Cerebellar nuclear complex (tissue), 1 donor: ENCODE results near the gene PDS5A.
A peak's percentile ranks its signal among the peaks of the same experiment; 100 is the strongest.
"Not testable (repeated sequence)": the region's sequence is repeated elsewhere in the genome, so short reads cannot be mapped to it uniquely, and the experiment has no call there.

Experiments
- DNase-seq, 2 experiments: peaks; one replicate each; lab custom pipeline; 2025; lab: John Stamatoyannopoulos, UW

Gene PDS5A

DNA sequence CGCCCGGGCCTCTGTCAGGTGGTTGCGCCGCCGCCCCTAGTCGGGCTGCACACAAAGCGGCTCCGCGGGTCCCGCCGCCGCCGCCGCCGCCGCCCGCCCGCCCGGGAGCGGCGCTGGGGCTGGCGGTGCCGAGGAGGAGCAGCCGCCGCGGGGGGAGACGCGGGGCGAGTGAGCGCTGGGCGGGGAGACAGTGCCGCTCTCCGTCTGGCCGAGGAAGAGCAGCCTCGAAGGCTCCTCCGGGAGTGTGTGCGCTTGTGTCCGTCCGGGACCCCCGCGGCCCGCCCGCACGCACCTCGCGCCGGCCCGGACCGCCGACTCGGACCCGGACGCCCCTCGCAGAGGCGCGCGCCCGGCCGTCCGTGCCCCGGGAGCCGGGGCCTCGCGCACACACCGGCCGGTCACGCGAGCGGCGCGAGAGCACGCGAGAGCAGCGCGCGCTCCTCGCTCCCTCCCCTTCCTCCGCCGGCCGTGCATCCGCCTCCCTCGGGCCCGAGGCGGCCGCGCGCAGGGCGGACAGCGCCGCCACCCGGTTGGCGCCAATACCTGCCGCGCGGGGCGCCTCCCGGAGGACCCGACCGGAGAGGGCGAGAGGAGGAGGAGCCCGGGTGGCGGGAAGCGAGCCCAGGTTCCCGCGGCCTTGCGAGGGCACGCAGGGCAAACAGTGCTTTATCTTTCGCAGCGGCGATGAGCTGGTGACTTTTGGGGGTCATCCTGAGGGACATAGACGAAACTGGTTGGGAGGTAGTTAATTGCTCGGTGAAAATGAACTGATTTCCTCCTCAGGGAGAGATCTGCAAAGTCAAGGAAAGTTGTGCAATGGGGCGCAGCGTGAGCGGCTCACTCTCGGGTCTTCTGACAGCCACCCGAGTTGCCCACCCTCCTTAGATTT lies at the start of gene PDS5A:
PDS5A (minus strand) TSS at position 423 of the 889 bp plus-strand sequence. CDS start 1,334 bp downstream, outside the sequence.
- DNase-seq = peak; percentile 3 to 18

GRCh38 chr4:40024049-40024448 lies 46.3 kb upstream of the PDS5A start:
- DNase-seq = not testable (repeated sequence)

GRCh38 chr4:40021116-40021515 lies 43.4 kb upstream of the PDS5A start:
- DNase-seq = not testable (repeated sequence)

- no peak for DNase-seq
These were observed 42.5 kb upstream of the PDS5A start for GRCh38 chr4:40020221-40020620.

GRCh38 chr4:40016007-40016406 lies 38.3 kb upstream of the PDS5A start:
- no peak for DNase-seq

GRCh38 chr4:40003986-40004385 lies 26.3 kb upstream of the PDS5A start:
- DNase-seq = no peak

DNA sequence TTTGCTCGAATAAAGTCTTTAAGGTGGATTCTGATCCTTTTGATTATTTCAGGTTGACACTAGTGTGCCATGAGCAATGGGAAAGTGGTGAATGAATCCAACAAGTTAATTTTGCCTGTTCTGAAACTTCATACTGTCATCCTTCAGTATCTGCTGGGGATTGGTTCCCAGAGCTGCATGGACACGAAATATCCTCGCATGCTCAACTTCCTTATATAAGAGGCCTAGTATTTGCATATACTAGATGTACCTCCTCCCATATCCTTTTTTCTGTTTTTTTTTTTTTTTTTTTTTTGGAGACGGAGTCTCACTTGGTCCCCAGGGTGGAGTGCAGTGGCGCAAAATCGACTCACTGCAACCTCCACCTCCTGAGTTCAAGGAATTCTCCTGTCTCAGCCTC lies 23.0 kb upstream of the PDS5A start:
- DNase-seq = no peak

DNA sequence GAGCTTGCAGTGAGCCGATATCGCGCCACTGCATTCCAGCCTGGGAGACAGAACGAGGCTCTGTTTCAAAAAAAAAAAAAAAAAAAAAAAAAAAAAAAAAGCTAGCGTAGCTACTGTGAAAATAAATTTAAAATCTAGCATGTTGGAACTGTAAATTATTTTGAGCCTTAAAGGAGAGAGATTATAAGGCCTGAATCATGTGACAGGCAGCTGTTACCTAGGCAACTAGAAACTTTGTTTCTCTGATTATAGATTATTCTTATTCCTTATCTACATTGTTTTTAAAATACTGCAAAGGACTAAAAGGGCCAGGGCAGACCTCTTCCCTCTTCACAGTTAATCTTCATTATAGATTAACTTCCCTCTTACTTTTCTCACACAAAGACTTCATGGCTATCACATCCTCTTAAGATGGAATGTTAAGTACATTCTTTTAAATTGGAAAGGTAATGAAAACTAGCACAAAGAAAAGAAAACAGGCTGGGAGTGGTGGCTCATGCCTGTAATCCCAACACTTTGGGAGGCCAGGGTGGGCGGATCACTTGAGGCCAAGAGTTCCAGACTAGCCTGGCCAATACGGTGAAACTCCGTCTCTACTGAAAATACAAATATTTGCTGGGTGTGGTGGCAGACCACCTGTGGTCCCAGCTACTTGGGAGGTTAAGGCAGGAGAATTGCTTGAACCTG lies 21.1 kb upstream of the PDS5A start:
- DNase-seq = no peak

- DNase-seq = no peak
These were observed 19.1 kb upstream of the PDS5A start for GRCh38 chr4:39996811-39997210.

GRCh38 chr4:39994406-39994805 lies 16.7 kb upstream of the PDS5A start:
- no peak for DNase-seq

DNA sequence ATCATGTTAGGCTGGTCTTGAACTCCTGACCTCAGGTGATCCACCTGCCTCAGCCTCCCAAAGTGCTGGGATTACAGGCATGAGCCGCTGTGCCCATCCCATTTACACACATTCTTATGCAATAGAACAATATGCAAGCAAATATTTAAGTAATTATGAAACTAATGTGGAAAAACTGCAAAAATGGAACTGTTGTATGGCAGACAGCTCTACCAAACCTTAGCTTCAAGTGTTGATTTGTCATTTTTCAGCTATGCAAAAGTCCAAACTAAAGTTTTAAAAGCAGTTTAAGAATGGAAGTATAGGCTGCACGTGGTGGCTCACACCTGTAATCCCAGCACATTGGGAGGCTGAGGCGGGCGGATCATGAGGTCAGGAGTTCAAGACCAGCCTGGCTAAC lies 11.7 kb upstream of the PDS5A start:
- not testable (repeated sequence) for DNase-seq

GRCh38 chr4:39987485-39987884 lies 9.8 kb upstream of the PDS5A start:
- no peak for DNase-seq

DNA sequence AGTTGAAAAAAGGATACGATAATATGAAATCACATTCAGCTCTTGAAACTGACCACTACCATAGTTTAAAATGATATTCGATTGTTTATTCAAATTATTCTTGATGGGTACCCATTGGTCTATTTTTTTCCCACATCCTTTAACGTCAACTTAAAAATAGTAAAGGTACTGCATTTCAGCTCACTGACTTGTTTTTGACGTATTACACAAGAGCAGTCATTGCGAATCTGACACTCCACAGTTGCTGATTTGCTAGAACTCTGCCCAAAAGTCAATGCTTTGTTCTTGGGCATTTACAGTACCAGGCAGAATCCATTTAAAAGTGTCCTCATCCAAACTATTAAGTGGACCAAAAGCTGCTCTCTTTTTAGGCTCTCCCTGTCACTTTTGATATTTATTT lies 1.2 kb upstream of the PDS5A start:
- no peak for DNase-seq

DNA sequence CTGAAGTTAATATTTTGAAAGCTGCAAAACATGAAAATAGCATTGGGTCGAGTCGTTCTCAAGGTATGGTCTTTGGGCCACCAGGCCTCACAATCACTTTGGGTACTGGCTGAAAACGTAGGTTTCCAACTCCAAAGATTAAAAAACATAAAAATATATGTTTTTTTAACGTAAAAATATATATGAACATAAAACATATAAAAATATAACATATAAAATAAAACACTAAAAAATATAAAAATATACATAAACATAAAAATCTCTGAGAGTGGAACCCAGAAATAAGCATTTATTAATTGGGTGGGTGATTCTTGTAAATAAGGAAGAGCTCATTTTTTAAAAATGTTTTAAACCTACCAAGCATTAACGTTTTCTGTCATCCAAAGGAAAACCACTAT lies 666 bp upstream of the PDS5A start:
- no peak for DNase-seq

DNA sequence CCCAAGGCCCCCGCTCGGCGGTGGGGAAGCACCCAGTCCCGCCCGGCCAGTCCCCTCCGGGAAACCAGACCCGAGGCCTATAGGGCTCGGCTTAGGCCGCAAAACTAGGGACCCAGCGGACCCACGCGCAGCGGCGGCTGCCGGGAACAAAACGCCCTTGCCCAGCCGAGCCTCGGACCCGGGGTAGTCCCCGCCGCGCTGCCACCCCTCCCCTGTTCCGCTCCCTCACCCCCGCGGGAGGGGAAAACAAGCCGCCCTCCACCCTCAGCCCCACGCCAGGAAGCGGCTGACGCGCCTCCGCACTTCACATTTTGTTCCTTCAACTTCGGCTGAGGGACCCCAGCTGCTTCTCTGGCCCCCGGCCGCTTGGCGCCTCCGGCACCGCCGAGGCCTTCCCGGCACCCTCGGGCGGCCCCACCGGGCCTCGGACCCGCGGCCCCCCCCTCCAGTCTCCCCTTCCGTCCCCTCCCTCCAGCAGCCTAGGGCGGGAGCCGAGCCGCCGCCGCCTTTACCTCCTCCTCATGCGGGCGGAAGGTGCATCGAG lies 694 bp downstream of the PDS5A start:
- DNase-seq = no peak

- peak; percentile 8 to 49 for DNase-seq
These were observed 1.4 kb downstream of the PDS5A start for GRCh38 chr4:39976141-39976944.

- DNase-seq = no peak
These were observed 2.1 kb downstream of the PDS5A start for GRCh38 chr4:39975488-39976089.

- DNase-seq = not testable (repeated sequence)
These were observed 4.7 kb downstream of the PDS5A start for GRCh38 chr4:39973052-39973451.

GRCh38 chr4:39970671-39971640 lies 6.8 kb downstream of the PDS5A start:
- DNase-seq = no peak

DNA sequence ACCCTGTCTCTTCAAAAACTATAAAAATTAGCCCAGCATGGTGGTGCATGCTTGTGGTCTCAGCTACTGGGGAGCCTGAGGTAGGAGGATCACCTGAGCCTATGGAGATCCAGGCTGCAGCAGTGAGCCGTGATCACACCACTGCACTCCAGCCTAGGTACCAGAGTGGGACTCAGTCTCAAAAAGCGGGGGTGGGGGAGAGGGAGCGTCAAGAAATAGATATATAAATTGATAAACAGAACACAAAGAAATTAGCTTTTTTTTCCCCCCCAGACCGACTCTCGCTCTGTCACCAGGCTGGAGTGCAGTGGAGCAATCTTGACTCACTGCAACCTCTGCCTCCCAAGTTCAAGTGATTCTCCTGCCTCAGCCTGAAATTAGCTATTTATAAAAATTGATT lies 14.1 kb downstream of the PDS5A start:
- no peak for DNase-seq
